ENCODE data around the gene NTMT1.

- TF ChIP-seq CTCF (IDR thresholded peaks at IDR 0.05) = no peak
- no peak for TF ChIP-seq ZFX (IDR thresholded peaks at IDR 0.05; ENCODE audit: borderline replicate concordance)
Observed at GRCh38 chr9:129633207-129633606, 7.2 kb downstream of the NTMT1 start.
